Lower leg skin (tissue), 3 donors: ENCODE data around the gene ITGB5.

Experiments
- CTCF ChIP-seq, 3 donors: fragments of 450-650 bp; IDR thresholded peaks; one replicate each; pipeline ENCODE4 v1.5.1; 2016; ENCODE audit warnings: antibody characterized with exemption in 3 of 3, mild to moderate bottlenecking in 3 of 3, moderate library complexity in 2 of 3
- POLR2A ChIP-seq, 2 donors: fragments of 450-650 bp; IDR thresholded peaks; one replicate each; pipeline ENCODE4 v1.6.1; 2016 to 2017; ENCODE audit warnings: antibody characterized with exemption in 2 of 2, mild to moderate bottlenecking in 1 of 2, moderate library complexity in 1 of 2

GRCh38 chr3:124927574-124928045 lies 40.4 kb upstream of the ITGB5 start:
- no peak for TF ChIP-seq POLR2A (IDR thresholded peaks at IDR 0.05)
- TF ChIP-seq CTCF (IDR thresholded peaks at IDR 0.05) = no peak
